Measurements from ENCODE around the gene MYORG.

The MYORG gene

DNA sequence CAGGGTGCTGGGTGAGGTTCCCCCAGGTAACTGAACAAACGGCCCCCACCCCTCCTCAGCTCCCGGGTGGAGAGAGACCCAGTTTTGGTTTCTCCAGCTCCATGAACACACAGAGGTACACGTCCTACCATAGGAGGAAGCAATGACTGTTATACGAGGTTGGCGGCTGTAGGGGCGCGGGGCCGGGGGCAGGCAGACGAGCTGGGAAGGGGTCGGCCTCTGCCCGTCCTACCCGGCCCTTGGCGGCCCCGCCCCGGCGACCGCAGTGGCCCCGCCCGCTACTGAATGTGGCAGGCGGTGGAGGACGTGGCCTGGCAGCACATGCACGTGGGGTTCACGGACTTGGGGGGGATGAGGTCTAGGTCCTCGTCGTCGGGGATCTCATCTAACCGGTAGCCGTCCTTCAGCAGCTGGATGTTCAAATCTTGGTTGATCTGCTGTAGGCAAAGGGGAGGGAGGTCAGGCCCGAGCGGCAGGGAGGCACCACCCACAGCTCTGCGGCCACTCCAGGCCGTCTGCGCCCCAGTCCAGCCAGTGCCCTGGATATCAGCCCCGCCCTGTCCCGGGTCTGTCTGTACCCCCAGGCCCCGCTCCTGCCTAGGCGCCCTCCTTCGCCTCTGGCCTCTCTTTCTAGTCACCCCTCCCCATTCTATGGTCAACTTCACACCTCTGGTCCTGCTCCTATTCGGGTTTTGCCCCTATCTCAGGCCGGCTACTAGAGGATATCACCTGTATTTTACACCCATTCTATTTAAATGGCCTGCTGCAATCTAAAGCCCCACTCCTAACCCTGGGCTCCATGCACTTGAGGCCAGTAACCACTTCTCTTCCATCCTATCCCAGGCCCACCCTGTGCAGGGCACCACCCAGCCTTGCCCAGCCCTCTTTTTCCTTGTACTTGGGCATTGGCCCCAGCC is 24.2 kb upstream of the MYORG start:
- peaks cover 77% of the 10 kb centered on the region for H3K36me3 ChIP-seq (ENCODE audit: control insufficient read depth, insufficient read depth, low read length, severe bottlenecking)
- no peak for DNase-seq (ENCODE audit: low read depth)
- peaks cover 13% of the 10 kb centered on the region for H3K4me1 ChIP-seq (ENCODE audit: control insufficient read depth, insufficient read depth, low read length)
- no peak overlapping the region for H3K4me3 ChIP-seq (ENCODE audit: low read length)
- H3K27me3 ChIP-seq (replicated peaks; ENCODE audit: control insufficient read depth, insufficient read depth, low read length): no peaks in the 10 kb centered on the region
- no peak overlapping the region for H3K9ac ChIP-seq (ENCODE audit: low read length)
- no peaks in the 10 kb centered on the region for H3K9me3 ChIP-seq (ENCODE audit: control insufficient read depth, low read length)

DNA sequence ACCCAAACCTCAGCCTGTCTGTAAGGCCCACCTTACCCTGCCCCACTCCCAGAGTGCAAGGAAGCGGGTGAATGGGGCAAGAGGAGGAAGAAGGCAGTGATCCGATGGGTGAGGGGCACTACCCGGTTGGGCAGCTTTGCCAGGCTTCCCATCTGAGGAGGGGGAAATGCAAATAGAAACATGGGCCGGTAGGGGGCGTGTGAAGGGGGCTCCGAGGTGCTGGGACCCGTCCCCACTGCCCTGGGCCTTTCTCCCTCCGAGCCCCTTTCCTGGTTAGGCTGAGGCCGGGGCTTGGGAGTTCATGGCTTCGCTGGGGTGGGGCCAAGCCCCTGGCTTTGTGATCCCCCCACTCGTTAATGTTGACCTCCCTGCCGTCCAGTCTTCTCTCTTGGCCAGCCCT is 23.6 kb upstream of the MYORG start:
- H3K36me3 ChIP-seq (ENCODE audit: control insufficient read depth, insufficient read depth, low read length, severe bottlenecking): peaks cover 71% of the 10 kb centered on the region
- no peaks in the 10 kb centered on the region for H3K9me3 ChIP-seq (ENCODE audit: control insufficient read depth, low read length)
- H3K4me3 ChIP-seq (ENCODE audit: low read length): no peak overlapping the region
- H3K4me1 ChIP-seq (ENCODE audit: control insufficient read depth, insufficient read depth, low read length): peaks cover 13% of the 10 kb centered on the region
- no peak for DNase-seq (ENCODE audit: low read depth)
- H3K27me3 ChIP-seq (replicated peaks; ENCODE audit: control insufficient read depth, insufficient read depth, low read length): no peaks in the 10 kb centered on the region
- H3K9ac ChIP-seq (ENCODE audit: low read length): no peak overlapping the region

DNA sequence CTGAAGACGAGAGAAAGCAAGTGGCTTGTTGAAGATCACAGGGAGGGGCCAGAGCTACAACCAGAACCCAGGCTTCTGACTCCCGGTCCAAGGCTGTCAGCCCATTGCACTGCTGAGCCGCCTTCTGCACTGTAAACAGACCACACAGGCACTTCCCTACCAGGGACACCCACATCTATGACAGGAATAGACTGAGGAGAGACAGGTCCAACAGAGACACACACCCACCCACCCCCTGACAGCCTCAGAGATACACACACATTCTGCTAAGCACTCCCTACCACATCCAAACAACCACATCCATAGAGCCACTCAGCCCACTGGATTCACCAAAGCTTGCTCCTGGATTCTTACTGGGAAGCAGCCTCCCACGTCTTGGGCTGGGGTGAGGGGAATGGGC is 23.0 kb upstream of the MYORG start:
- Histone ChIP-seq H3K4me3 (ENCODE audit: low read length) (no peak overlapping the region), H3K9ac (ENCODE audit: low read length) (no peak overlapping the region), H3K27me3 (replicated peaks; ENCODE audit: control insufficient read depth, insufficient read depth, low read length) (no peaks in the 10 kb centered on the region), H3K9me3 (ENCODE audit: control insufficient read depth, low read length) (no peaks in the 10 kb centered on the region), H3K4me1 (ENCODE audit: control insufficient read depth, insufficient read depth, low read length) (peaks cover 13% of the 10 kb centered on the region), H3K36me3 (ENCODE audit: control insufficient read depth, insufficient read depth, low read length, severe bottlenecking) (peaks cover 65% of the 10 kb centered on the region)
- DNase-seq (ENCODE audit: low read depth): no peak

DNA sequence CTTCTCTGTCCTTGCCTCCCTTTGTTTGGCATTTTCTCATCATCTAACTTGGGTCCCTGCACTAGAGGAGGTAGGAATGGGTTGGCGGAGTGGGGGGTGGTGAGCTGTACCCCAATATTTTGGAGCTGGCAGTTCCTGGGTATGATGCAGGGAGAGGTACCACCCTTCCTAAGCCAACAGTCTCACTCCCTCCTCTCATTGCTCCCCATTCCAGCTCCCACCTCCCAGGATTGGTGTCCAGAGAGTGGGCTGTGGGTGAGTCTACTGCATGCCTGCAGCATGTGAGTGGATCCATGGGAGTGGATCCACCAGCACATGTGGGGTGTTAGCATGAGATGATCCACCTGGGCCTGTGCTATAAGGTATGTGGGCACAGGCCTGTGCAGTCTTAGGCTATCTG is 22.2 kb upstream of the MYORG start:
- Histone ChIP-seq H3K9ac (ENCODE audit: low read length) (no peak overlapping the region), H3K4me1 (ENCODE audit: control insufficient read depth, insufficient read depth, low read length) (peaks cover 9% of the 10 kb centered on the region), H3K4me3 (ENCODE audit: low read length) (no peak overlapping the region), H3K36me3 (ENCODE audit: control insufficient read depth, insufficient read depth, low read length, severe bottlenecking) (peaks cover 62% of the 10 kb centered on the region), H3K27me3 (replicated peaks; ENCODE audit: control insufficient read depth, insufficient read depth, low read length) (no peaks in the 10 kb centered on the region), H3K9me3 (ENCODE audit: control insufficient read depth, low read length) (no peaks in the 10 kb centered on the region)
- DNase-seq (ENCODE audit: low read depth): no peak

DNA sequence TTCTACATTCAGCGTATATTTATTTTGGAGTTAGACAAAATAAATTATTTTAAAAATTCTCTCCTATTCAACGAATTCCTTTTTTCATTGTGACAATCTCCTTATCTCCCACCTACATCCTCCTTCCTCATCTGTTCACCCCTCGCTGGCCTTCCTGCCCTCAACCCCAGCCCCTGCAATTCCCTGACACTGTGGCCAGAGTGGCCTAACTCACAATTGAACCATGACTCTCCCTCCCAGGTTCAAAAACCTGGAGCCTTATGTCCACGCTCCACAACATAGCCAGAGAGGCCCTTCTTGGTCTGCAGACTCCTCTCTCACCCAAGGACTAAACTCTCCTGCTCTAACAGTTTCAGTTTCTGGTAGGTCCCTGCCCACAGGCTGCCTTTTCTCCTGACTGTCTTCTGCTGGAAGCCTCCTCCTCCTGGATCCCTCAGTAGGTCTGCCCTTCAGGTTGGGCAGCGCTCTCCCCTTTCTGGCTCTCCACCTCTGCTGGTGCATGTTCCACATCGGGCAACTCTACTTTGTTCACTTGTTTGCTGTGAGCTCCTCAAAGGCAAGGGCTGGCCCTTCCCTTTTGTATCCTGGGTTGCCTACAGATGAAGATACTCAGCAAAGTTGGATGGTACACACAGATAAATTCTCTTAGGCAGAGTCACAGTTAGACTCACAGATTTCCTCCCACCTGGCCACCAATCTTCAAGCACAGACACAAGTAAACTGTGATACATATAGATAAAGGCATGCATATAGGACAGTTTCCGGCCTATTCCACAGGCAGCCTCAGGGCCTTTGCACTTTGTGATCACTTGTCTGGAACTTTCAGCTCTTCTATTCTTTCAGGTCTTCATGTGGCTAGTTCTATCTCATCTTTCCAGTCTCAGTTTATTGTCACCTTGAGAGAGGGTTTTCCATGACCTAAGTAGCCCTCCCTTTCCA is 19.8 kb upstream of the MYORG start:
- no peaks in the 10 kb centered on the region for H3K9me3 ChIP-seq (ENCODE audit: control insufficient read depth, low read length)
- H3K4me3 ChIP-seq (ENCODE audit: low read length): no peak overlapping the region
- no peaks in the 10 kb centered on the region for H3K27me3 ChIP-seq (replicated peaks; ENCODE audit: control insufficient read depth, insufficient read depth, low read length)
- peaks cover 45% of the 10 kb centered on the region for H3K36me3 ChIP-seq (ENCODE audit: control insufficient read depth, insufficient read depth, low read length, severe bottlenecking)
- no peak for DNase-seq (ENCODE audit: low read depth)
- no peaks in the 10 kb centered on the region for H3K4me1 ChIP-seq (ENCODE audit: control insufficient read depth, insufficient read depth, low read length)
- H3K9ac ChIP-seq (ENCODE audit: low read length): no peak overlapping the region

DNA sequence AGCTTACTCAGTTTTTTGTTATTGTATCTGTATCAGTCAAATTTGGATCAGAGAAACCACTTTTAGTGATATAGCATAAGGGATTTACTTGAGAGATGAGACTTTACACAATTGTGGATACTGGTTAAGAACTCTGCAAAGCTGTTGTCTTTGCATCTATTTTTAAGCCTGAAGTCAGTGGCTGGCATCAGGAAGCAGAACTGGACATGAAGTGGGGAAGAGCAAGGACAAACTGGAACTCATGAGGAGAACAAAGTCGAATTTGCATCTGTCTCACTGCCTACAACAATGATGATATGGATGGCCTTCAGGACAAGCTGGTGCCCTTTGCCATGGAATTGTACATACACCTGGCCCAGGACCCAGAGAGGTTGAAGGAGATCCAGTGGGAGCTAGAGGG is 15.8 kb upstream of the MYORG start:
- no peak for DNase-seq (ENCODE audit: low read depth)
- H3K36me3 ChIP-seq (ENCODE audit: control insufficient read depth, insufficient read depth, low read length, severe bottlenecking): peaks cover 11% of the 10 kb centered on the region
- no peak overlapping the region for H3K4me3 ChIP-seq (ENCODE audit: low read length)

DNA sequence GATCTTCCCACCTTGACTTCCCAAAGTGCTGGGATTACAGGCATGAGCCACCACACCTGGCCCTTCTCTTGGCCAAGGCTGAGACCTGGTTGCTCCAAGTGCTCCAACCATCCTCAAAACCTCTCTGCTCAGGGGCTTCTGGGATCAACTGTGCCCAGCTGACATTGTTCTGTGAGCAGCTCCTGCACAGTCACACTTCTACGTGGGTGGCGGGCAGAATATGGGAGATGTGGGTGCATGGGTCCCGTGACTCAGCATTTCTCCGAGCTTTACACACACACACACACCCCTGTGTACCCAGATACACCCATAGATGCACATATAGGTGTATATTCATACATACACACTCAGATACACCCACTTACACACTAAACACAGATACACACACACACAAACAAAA is 10.5 kb upstream of the MYORG start:
- Histone ChIP-seq H3K36me3 (ENCODE audit: control insufficient read depth, insufficient read depth, low read length, severe bottlenecking) (no peaks in the 10 kb centered on the region), H3K4me3 (ENCODE audit: low read length) (no peak overlapping the region), H3K4me1 (ENCODE audit: control insufficient read depth, insufficient read depth, low read length) (peaks cover 28% of the 10 kb centered on the region), H3K9ac (ENCODE audit: low read length) (no peak overlapping the region), H3K9me3 (ENCODE audit: control insufficient read depth, low read length) (no peaks in the 10 kb centered on the region), H3K27me3 (replicated peaks; ENCODE audit: control insufficient read depth, insufficient read depth, low read length) (no peaks in the 10 kb centered on the region)
- no peak for DNase-seq (ENCODE audit: low read depth)

More for the DNA sequence above, 15.8 kb upstream of the MYORG start:
- no peaks in the 10 kb centered on the region for H3K4me1 ChIP-seq (ENCODE audit: control insufficient read depth, insufficient read depth, low read length)
- no peaks in the 10 kb centered on the region for H3K9me3 ChIP-seq (ENCODE audit: control insufficient read depth, low read length)
- H3K27me3 ChIP-seq (replicated peaks; ENCODE audit: control insufficient read depth, insufficient read depth, low read length): no peaks in the 10 kb centered on the region
- no peak overlapping the region for H3K9ac ChIP-seq (ENCODE audit: low read length)

DNA sequence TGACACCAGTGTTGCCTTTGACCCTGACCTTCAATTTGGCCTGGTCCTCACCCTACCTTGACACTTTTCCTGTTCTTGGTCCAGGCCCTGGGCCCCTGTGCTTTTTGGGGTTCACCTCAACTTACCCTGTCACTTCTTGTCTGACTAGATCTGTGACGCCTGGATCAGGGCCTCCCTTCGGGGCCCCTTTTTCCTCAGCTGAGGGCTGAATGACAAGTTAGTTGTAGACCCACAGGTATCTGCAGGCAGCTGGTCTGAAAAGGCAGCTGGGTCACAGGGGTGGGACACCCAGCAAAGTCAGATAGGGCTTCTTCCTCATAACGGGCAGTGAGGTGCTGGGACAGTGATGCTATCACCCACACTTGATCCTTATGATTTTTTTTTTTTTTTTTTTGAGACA is 10.0 kb upstream of the MYORG start:
- DNase-seq (ENCODE audit: low read depth): no peak
- H3K27me3 ChIP-seq (replicated peaks; ENCODE audit: control insufficient read depth, insufficient read depth, low read length): no peaks in the 10 kb centered on the region
- no peaks in the 10 kb centered on the region for H3K9me3 ChIP-seq (ENCODE audit: control insufficient read depth, low read length)
- H3K4me1 ChIP-seq (ENCODE audit: control insufficient read depth, insufficient read depth, low read length): peaks cover 28% of the 10 kb centered on the region
- no peak overlapping the region for H3K4me3 ChIP-seq (ENCODE audit: low read length)
- no peak overlapping the region for H3K9ac ChIP-seq (ENCODE audit: low read length)
- no peaks in the 10 kb centered on the region for H3K36me3 ChIP-seq (ENCODE audit: control insufficient read depth, insufficient read depth, low read length, severe bottlenecking)

DNA sequence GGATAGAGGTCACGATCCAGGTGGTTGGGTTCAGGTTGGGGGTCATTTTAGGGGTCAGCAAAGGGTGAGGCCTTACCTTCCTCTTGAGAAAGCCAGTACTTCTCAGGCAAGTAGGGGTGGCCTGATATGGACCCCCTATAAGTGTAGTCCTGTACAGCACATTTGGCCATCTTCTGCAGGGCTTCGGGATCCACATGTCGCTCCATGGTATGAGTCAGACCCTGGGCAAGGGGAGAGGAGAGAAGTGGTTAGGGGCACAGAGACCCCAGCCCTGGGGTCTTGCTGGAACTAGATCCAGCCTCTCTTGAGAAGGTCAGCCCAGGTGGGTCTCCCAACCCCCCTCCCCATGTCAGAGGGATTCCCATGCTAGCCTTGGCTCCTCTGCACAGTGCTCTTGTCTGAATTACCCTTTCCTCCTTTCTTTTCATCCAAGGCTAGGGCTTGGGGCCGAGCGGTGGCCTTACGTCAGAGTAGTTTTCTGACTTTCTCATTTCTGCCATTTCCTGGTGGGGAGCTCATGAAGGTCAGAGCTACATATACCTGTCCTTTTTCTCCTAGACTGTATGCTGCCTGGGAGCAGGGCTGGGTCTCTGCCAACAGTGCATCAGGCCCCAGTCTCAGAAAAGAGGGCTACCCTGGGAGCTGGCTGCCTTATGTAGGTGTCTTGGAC is 9.0 kb upstream of the MYORG start:
- H3K4me1 ChIP-seq (ENCODE audit: control insufficient read depth, insufficient read depth, low read length): peaks cover 32% of the 10 kb centered on the region
- H3K36me3 ChIP-seq (ENCODE audit: control insufficient read depth, insufficient read depth, low read length, severe bottlenecking): no peaks in the 10 kb centered on the region
- H3K9ac ChIP-seq (ENCODE audit: low read length): no peak overlapping the region
- no peak for DNase-seq (ENCODE audit: low read depth)
- H3K9me3 ChIP-seq (ENCODE audit: control insufficient read depth, low read length): no peaks in the 10 kb centered on the region
- no peak overlapping the region for H3K4me3 ChIP-seq (ENCODE audit: low read length)
- no peaks in the 10 kb centered on the region for H3K27me3 ChIP-seq (replicated peaks; ENCODE audit: control insufficient read depth, insufficient read depth, low read length)

DNA sequence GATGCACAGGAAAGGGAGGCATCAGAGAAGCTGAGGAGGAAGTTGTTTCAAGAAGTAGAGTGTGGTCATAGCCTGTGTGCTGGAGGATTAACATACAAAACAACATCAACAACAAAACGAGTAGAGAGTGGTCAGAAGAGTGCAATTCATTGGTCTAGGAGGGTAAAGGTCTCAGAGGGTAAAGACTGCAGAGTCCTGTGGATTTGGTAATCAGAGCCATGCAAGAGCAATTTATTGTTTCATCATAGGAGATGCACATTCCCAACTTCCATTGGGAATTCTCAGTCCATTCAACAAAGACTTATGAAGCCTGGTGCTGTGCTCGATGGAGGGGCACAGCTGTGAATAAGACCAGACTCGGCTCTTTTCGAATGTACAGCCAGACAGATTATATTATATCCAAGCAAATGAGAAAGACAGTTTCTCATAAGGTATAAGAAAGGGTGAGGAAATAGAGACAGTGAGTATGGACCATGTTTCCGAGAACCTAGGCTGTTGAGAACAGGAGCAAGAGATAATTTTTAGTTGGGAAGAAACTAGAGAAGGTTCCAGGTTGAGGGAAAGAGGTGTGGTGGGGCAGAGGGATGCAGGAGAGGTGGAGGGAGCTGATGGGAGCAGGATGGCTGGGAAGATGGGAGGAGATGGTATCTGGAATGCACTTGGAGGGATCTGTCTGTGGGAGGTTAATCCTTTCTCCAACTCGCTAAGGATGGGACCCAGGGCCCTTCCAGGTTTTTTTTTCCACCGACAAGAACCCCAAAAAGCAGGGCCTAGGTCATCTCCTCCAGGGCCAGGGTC is 7.9 kb upstream of the MYORG start:
- DNase-seq (ENCODE audit: low read depth): peak; percentile 20
- no peaks in the 10 kb centered on the region for H3K9me3 ChIP-seq (ENCODE audit: control insufficient read depth, low read length)
- no peaks in the 10 kb centered on the region for H3K27me3 ChIP-seq (replicated peaks; ENCODE audit: control insufficient read depth, insufficient read depth, low read length)
- peaks cover 42% of the 10 kb centered on the region for H3K4me1 ChIP-seq (ENCODE audit: control insufficient read depth, insufficient read depth, low read length)
- H3K9ac ChIP-seq (ENCODE audit: low read length): peak overlapping the region; percentile 5
- H3K36me3 ChIP-seq (ENCODE audit: control insufficient read depth, insufficient read depth, low read length, severe bottlenecking): no peaks in the 10 kb centered on the region
- H3K4me3 ChIP-seq (ENCODE audit: low read length): peak overlapping the region; percentile 2

All from adipocyte (in vitro differentiated cells).